ENCODE results near the gene GRAMD2A.
"Not testable (repeated sequence)": the region's sequence is repeated elsewhere in the genome, so short reads cannot be mapped to it uniquely, and the experiment has no call there.

Gene GRAMD2A

DNA sequence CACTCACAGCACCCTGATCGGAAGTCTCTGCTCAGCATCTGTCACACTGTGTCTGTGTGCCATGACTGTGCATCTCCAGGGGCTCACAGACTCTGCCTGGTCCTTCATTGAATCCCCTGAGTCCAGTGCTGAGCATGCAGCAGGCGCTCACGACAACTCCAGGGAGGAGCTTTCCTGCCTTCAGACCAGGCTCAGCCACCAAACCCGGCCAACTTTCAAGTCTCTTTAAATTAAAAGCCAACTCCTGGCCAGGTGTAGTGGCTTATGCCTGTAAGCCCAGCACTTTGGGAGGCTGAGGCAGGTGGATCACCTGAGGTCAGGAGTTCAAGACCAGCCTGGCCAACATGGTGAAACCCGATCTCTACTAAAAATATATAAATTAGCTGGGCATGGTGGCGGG, 24.2 kb downstream of the GRAMD2A start:
- Histone ChIP-seq H3K23ac (ENCODE audit: low read length) (no peak overlapping the region), H3K4me1 (ENCODE audit: control insufficient read depth, low read depth, low read length) (peaks cover 2% of the 10 kb centered on the region), H3K18ac (ENCODE audit: low read length) (no peak overlapping the region), H3K27ac (ENCODE audit: low read depth, low read length) (no peak overlapping the region), H3K4me2 (ENCODE audit: low read length) (no peak overlapping the region), H4K8ac (ENCODE audit: low read depth, low read length) (no peak overlapping the region), H3K4me3 (ENCODE audit: low read length) (no peak overlapping the region), H2BK5ac (ENCODE audit: low read length) (no peak overlapping the region), H3K27me3 (ENCODE audit: insufficient read depth, low read length, poor library complexity) (no peaks in the 10 kb centered on the region), H2BK120ac (ENCODE audit: low read depth, low read length) (no peak overlapping the region), H3K56ac (ENCODE audit: low read length) (no peak overlapping the region), H3K36me3 (ENCODE audit: control insufficient read depth, insufficient read depth, low read length) (no peaks in the 10 kb centered on the region), H2AK5ac (ENCODE audit: low read length) (no peak overlapping the region), H3K79me2 (ENCODE audit: control insufficient read depth, insufficient read depth, low read length) (no peaks in the 10 kb centered on the region), H4K5ac (ENCODE audit: low read length) (no peak overlapping the region), H2BK15ac (replicated peaks; ENCODE audit: low read depth) (no peak overlapping the region), H3K4ac (ENCODE audit: low read depth, low read length) (no peak overlapping the region), H3K79me1 (ENCODE audit: low read length) (no peaks in the 10 kb centered on the region), H3K9ac (ENCODE audit: low read length) (no peak overlapping the region)
- WGBS (ENCODE audit: extremely low coverage, insufficient coverage, low lambda C conversion rate), result no CpG with 5 or more reads among the region's 6 CpGs
- no peak for DNase-seq

DNA sequence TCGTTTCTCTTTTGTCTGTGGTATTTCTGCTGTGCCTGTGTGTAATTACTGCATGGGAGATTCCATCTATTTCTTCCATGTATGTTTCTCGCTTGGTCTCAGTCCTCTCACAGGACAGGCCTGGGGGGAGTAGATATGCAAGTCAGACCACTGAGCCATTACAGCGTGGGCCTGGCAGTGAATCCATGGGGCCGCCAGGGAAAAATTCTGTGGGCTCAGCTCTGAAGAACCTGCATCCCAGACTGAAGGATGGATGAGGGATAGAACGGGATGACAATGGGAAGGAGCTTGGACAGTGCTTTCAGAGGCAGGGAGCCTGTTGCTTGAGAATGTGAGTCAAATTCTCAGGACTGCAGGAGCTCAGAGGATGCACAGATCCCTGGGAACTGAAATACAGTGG, 24.8 kb downstream of the GRAMD2A start:
- no peak overlapping the region for H3K4me2 ChIP-seq (ENCODE audit: low read length)
- WGBS (ENCODE audit: extremely low coverage, insufficient coverage, low lambda C conversion rate), result no CpG with 5 or more reads among the region's 5 CpGs

DNA sequence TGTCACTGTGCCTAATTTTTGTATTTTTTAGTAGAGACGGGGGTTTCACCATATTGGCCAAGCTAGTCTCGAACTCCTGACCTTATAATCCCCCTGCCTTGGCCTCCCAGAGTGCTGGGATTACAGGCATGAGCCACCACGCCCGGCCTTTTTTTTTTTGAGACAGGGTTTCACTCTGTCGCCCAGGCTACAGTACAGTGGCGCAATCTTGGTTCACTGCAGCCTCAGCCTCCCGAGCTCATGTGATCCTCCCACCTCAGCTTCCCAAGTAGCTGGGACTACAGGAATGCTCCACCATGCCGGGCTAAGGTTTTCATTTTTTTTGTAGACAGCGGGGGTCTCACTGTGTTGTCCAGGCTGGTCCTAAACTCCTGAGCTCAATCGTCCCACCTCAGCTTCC, 25.6 kb downstream of the GRAMD2A start:
- H3K56ac ChIP-seq (ENCODE audit: low read length); H3K4ac ChIP-seq (ENCODE audit: low read depth, low read length); H3K18ac ChIP-seq (ENCODE audit: low read length); H3K36me3 ChIP-seq (ENCODE audit: control insufficient read depth, insufficient read depth, low read length); H3K4me3 ChIP-seq (ENCODE audit: low read length); H4K5ac ChIP-seq (ENCODE audit: low read length); H3K27ac ChIP-seq (ENCODE audit: low read depth, low read length); DNase-seq; H4K8ac ChIP-seq (ENCODE audit: low read depth, low read length); H3K23ac ChIP-seq (ENCODE audit: low read length); H2AK5ac ChIP-seq (ENCODE audit: low read length); H2BK15ac ChIP-seq (replicated peaks; ENCODE audit: low read depth); H3K27me3 ChIP-seq (ENCODE audit: insufficient read depth, low read length, poor library complexity); H2BK120ac ChIP-seq (ENCODE audit: low read depth, low read length); H2BK5ac ChIP-seq (ENCODE audit: low read length); H3K4me2 ChIP-seq (ENCODE audit: low read length); H3K9ac ChIP-seq (ENCODE audit: low read length); H3K4me1 ChIP-seq (ENCODE audit: control insufficient read depth, low read depth, low read length); H3K79me1 ChIP-seq (ENCODE audit: low read length); H3K79me2 ChIP-seq (ENCODE audit: control insufficient read depth, insufficient read depth, low read length): not testable (repeated sequence)
- no CpG with 5 or more reads among the region's 10 CpGs for WGBS (ENCODE audit: extremely low coverage, insufficient coverage, low lambda C conversion rate)

More for the DNA sequence above, 24.8 kb downstream of the GRAMD2A start:
- Histone ChIP-seq H3K9ac (ENCODE audit: low read length) (no peak overlapping the region), H2BK5ac (ENCODE audit: low read length) (no peak overlapping the region), H3K79me1 (ENCODE audit: low read length) (no peaks in the 10 kb centered on the region), H3K27ac (ENCODE audit: low read depth, low read length) (no peak overlapping the region), H4K8ac (ENCODE audit: low read depth, low read length) (no peak overlapping the region), H4K5ac (ENCODE audit: low read length) (no peak overlapping the region), H3K4me3 (ENCODE audit: low read length) (no peak overlapping the region), H3K36me3 (ENCODE audit: control insufficient read depth, insufficient read depth, low read length) (no peaks in the 10 kb centered on the region), H3K23ac (ENCODE audit: low read length) (no peak overlapping the region), H3K4ac (ENCODE audit: low read depth, low read length) (no peak overlapping the region), H3K27me3 (ENCODE audit: insufficient read depth, low read length, poor library complexity) (no peaks in the 10 kb centered on the region), H2BK15ac (replicated peaks; ENCODE audit: low read depth) (no peak overlapping the region), H3K18ac (ENCODE audit: low read length) (no peak overlapping the region), H2BK120ac (ENCODE audit: low read depth, low read length) (no peak overlapping the region), H2AK5ac (ENCODE audit: low read length) (no peak overlapping the region), H3K56ac (ENCODE audit: low read length) (no peak overlapping the region), H3K4me1 (ENCODE audit: control insufficient read depth, low read depth, low read length) (peaks cover 6% of the 10 kb centered on the region), H3K79me2 (ENCODE audit: control insufficient read depth, insufficient read depth, low read length) (no peaks in the 10 kb centered on the region)
- no peak for DNase-seq

- Histone ChIP-seq H3K56ac (ENCODE audit: low read length) (no peak overlapping the region), H3K79me1 (ENCODE audit: low read length) (no peaks in the 10 kb centered on the region), H3K4me1 (ENCODE audit: control insufficient read depth, low read depth, low read length) (peaks cover 6% of the 10 kb centered on the region), H2BK15ac (replicated peaks; ENCODE audit: low read depth) (no peak overlapping the region), H2BK5ac (ENCODE audit: low read length) (no peak overlapping the region), H3K27me3 (ENCODE audit: insufficient read depth, low read length, poor library complexity) (no peaks in the 10 kb centered on the region), H2BK120ac (ENCODE audit: low read depth, low read length) (no peak overlapping the region), H2AK5ac (ENCODE audit: low read length) (no peak overlapping the region), H3K4ac (ENCODE audit: low read depth, low read length) (no peak overlapping the region), H3K23ac (ENCODE audit: low read length) (no peak overlapping the region), H3K27ac (ENCODE audit: low read depth, low read length) (no peak overlapping the region), H3K18ac (ENCODE audit: low read length) (no peak overlapping the region), H3K36me3 (ENCODE audit: control insufficient read depth, insufficient read depth, low read length) (no peaks in the 10 kb centered on the region), H3K4me3 (ENCODE audit: low read length) (no peak overlapping the region), H3K4me2 (ENCODE audit: low read length) (no peak overlapping the region), H4K8ac (ENCODE audit: low read depth, low read length) (no peak overlapping the region), H4K5ac (ENCODE audit: low read length) (no peak overlapping the region), H3K9ac (ENCODE audit: low read length) (no peak overlapping the region), H3K79me2 (ENCODE audit: control insufficient read depth, insufficient read depth, low read length) (no peaks in the 10 kb centered on the region)
- WGBS (ENCODE audit: extremely low coverage, insufficient coverage, low lambda C conversion rate), result no CpG with 5 or more reads among the region's 7 CpGs
- no peak for DNase-seq
Measured at GRCh38 chr15:72170691-72171090, 26.9 kb downstream of the GRAMD2A start.

DNA sequence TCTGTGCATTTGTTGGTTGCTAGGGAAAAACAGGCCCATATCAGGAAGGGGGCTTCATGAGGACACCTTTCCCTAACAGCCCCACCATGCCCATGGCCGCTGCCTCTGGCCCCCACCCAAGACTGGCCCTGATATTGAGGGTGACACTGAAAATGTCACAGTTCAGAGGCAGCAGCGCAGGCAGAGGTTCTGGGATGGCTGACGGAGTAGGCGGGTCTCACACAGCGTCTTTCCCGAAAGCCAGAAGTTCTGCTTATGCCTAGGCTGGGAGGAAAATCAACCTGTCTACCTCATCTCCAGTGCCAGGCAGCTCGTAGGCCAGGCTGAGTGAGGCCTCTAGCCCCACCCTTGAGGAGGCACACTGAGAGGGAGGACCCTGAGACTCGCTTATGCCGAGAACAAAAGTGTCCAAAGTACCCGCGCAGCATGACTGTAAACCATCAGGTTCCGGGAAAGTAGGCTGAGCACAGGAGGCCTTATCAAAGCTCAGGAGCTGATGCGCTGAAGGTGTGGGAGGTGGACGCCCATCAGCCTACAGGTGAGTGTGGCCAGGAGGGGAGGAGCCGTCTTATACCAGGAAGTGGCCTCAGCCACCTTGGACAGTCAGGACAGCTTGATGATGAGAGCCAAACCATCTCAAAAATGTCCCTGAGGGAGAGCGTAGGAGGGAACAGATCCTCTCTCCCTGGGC, 27.5 kb downstream of the GRAMD2A start:
- Histone ChIP-seq H3K27me3 (ENCODE audit: insufficient read depth, low read length, poor library complexity) (no peaks in the 10 kb centered on the region), H3K4me3 (ENCODE audit: low read length) (no peak overlapping the region), H3K18ac (ENCODE audit: low read length) (no peak overlapping the region), H4K5ac (ENCODE audit: low read length) (no peak overlapping the region), H3K79me2 (ENCODE audit: control insufficient read depth, insufficient read depth, low read length) (no peaks in the 10 kb centered on the region), H3K79me1 (ENCODE audit: low read length) (no peaks in the 10 kb centered on the region), H3K36me3 (ENCODE audit: control insufficient read depth, insufficient read depth, low read length) (no peaks in the 10 kb centered on the region), H4K8ac (ENCODE audit: low read depth, low read length) (no peak overlapping the region), H2BK15ac (replicated peaks; ENCODE audit: low read depth) (no peak overlapping the region), H2BK120ac (ENCODE audit: low read depth, low read length) (no peak overlapping the region), H2AK5ac (ENCODE audit: low read length) (no peak overlapping the region), H3K56ac (ENCODE audit: low read length) (no peak overlapping the region), H3K4me1 (ENCODE audit: control insufficient read depth, low read depth, low read length) (peaks cover 6% of the 10 kb centered on the region), H2BK5ac (ENCODE audit: low read length) (no peak overlapping the region), H3K23ac (ENCODE audit: low read length) (no peak overlapping the region), H3K4me2 (ENCODE audit: low read length) (no peak overlapping the region), H3K4ac (ENCODE audit: low read depth, low read length) (no peak overlapping the region), H3K9ac (ENCODE audit: low read length) (no peak overlapping the region), H3K27ac (ENCODE audit: low read depth, low read length) (no peak overlapping the region)
- peak; percentile 23 for DNase-seq
- no CpG with 5 or more reads among the region's 16 CpGs for WGBS (ENCODE audit: extremely low coverage, insufficient coverage, low lambda C conversion rate)
